ENCODE measurements around the gene ENTPD2.
"Not testable (repeated sequence)": the region's sequence is repeated elsewhere in the genome, so short reads cannot be mapped to it uniquely, and the experiment has no call there.

DNA sequence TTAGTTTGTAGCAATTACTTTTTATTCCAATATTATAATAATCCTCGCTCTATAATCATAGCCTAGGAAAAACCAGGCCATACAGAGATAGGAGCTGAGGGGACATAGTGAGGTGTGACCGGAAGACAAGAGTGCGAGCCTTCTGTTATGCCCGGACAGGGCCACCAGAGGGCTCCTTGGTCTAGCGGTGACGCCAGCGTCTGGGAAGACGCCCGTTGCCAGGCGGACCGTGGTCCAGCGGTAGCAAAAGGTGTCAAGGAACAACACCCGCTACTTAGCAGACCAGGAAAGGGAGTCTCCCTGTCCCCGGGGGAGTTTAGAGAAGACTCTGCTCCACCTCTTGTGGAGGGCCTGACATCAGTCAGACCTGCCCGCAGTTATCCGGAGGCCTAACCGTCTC lies 49.6 kb downstream of the ENTPD2 start:
- peak; percentile 38 to 67 (median 50) for TF ChIP-seq CTCF (IDR thresholded peaks at IDR 0.05)
- TF ChIP-seq EP300 (IDR thresholded peaks at IDR 0.05) = not testable (repeated sequence)

Measured in tibial nerve (tissue), 4 donors.